Endothelial cell (in vitro differentiated cells): Measurements from ENCODE around the gene C19orf73. TPM values are rescaled to one million over a fixed set of nuclear protein-coding genes. Genes with fewer than 3 reads are reported as not detected.

Experiments used
- DNase-seq: peaks from one replicate; pipeline ENCODE4 v3.0.0; 2021; ENCODE audit warnings: low spot score
- H3K27ac Mint-ChIP-seq: one replicate; pipeline ENCODE4 v1.8.0; 2021; ENCODE audit warnings: mixed read lengths, inconsistent platforms; ENCODE audit not compliant: unreplicated experiment
- H3K27me3 Mint-ChIP-seq: one replicate; pipeline ENCODE4 v1.8.0; 2021; ENCODE audit warnings: mild to moderate bottlenecking, moderate library complexity, mixed read lengths, inconsistent platforms; ENCODE audit not compliant: unreplicated experiment
- H3K36me3 Mint-ChIP-seq: one replicate; pipeline ENCODE4 v1.8.0; 2021; ENCODE audit warnings: mild to moderate bottlenecking, low read depth, mixed read lengths, inconsistent platforms; ENCODE audit not compliant: unreplicated experiment
- H3K4me1 Mint-ChIP-seq: one replicate; pipeline ENCODE4 v1.8.0; 2021; ENCODE audit warnings: mild to moderate bottlenecking, mixed read lengths, inconsistent platforms; ENCODE audit not compliant: unreplicated experiment
- H3K4me3 Mint-ChIP-seq: one replicate; pipeline ENCODE4 v1.8.0; 2021; ENCODE audit warnings: mild to moderate bottlenecking, mixed read lengths, inconsistent platforms; ENCODE audit not compliant: unreplicated experiment
- H3K9me3 Mint-ChIP-seq: one replicate; pipeline ENCODE4 v1.8.0; 2021; ENCODE audit warnings: mixed read lengths, inconsistent platforms; ENCODE audit not compliant: unreplicated experiment
- CTCF ChIP-seq: fragments of 200-600 bp; sonication (generic); IDR thresholded peaks from one replicate; pipeline ENCODE4 v1.5.0; 2021; ENCODE audit warnings: antibody characterized with exemption; ENCODE audit not compliant: unreplicated experiment
- total RNA-seq: library from RNA; stranded (reverse); fragmentation: NEBNext Ultra II Directional; extraction: Animal tissue kit (Norgen Biotek cat#: 25700); gene quantifications from one replicate; pipeline ENCODE4 v1.2.1, GENCODE V29; 2021; ENCODE audit not compliant: unreplicated experiment

The C19orf73 gene
- total RNA-seq, 1 donor from 2014 or later = 0.51 TPM

- Mint-ChIP-seq H3K27me3 (peaks cover 20% of the 10 kb centered on the region), H3K4me3 (peak overlapping the region; percentile 91), H3K9me3 (no peaks in the 10 kb centered on the region), H3K36me3 (peaks cover 4% of the 10 kb centered on the region), H3K27ac (no peak overlapping the region), H3K4me1 (peaks cover 23% of the 10 kb centered on the region)
- no peak for TF ChIP-seq CTCF
- DNase-seq = peak; percentile 91
Observed at GRCh38 chr19:49142866-49143335, 24.0 kb upstream of the C19orf73 start.

GRCh38 chr19:49141352-49141751, 22.4 kb upstream of the C19orf73 start:
- DNase-seq = no peak
- Mint-ChIP-seq H3K36me3 (no peaks in the 10 kb centered on the region), H3K27me3 (peaks cover 14% of the 10 kb centered on the region), H3K27ac (no peak overlapping the region), H3K4me3 (peak overlapping the region; percentile 3), H3K9me3 (no peaks in the 10 kb centered on the region), H3K4me1 (peaks cover 16% of the 10 kb centered on the region)
- TF ChIP-seq CTCF = no peak

GRCh38 chr19:49140951-49141350, 22.0 kb upstream of the C19orf73 start:
- no peak for DNase-seq
- H3K27ac Mint-ChIP-seq = no peak overlapping the region
- TF ChIP-seq CTCF = no peak
- H3K4me1 Mint-ChIP-seq = peaks cover 14% of the 10 kb centered on the region
- H3K36me3 Mint-ChIP-seq = no peaks in the 10 kb centered on the region
- no peaks in the 10 kb centered on the region for H3K9me3 Mint-ChIP-seq
- peaks cover 13% of the 10 kb centered on the region for H3K27me3 Mint-ChIP-seq
- peak overlapping the region; percentile 3 for H3K4me3 Mint-ChIP-seq

- no peak for TF ChIP-seq CTCF
- no peak for DNase-seq
- Mint-ChIP-seq H3K4me3 (no peak overlapping the region), H3K27me3 (peaks cover 10% of the 10 kb centered on the region), H3K9me3 (no peaks in the 10 kb centered on the region), H3K36me3 (no peaks in the 10 kb centered on the region), H3K27ac (no peak overlapping the region), H3K4me1 (no peaks in the 10 kb centered on the region)
Observed at GRCh38 chr19:49136771-49137171, 17.8 kb upstream of the C19orf73 start.

- TF ChIP-seq CTCF = no peak
- Mint-ChIP-seq H3K36me3 (no peaks in the 10 kb centered on the region), H3K4me3 (no peak overlapping the region), H3K27me3 (peaks cover 11% of the 10 kb centered on the region), H3K27ac (no peak overlapping the region), H3K9me3 (no peaks in the 10 kb centered on the region), H3K4me1 (no peaks in the 10 kb centered on the region)
- no peak for DNase-seq
Observed at GRCh38 chr19:49135686-49136085, 16.7 kb upstream of the C19orf73 start.
